Anterior cingulate cortex (tissue), 58 donors: Measurements from ENCODE around the gene VPS4B.

Experiments used
- DNase-seq, 58 donors: peaks; one replicate each; lab custom pipeline; 2025; lab: John Stamatoyannopoulos, UW

The VPS4B gene

DNA sequence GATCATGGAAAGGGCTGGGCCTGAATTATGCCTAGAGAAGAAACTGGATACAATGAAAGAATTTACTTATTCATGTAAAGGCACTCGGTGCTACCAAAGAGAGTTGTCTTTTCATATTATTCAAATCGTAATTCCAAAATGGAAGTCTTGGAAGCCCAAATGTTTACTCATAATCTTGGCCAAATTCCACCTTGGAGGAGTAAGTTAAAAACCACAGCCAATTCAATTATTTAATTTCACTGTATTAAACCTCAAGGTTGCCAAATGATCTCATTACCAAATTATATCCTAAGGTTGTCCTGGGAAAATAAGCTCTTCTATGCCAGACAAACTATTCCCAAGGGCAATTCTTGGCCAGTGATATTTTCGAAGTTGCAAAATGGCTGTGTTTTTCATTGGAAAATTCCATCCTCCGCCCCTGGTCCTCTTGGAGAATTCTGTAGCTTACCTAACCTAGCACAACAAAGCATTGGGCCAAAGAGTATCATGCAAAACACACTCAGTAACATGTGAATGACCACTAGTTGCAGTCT is 11.1 kb upstream of the VPS4B start:
- no peak for DNase-seq

DNA sequence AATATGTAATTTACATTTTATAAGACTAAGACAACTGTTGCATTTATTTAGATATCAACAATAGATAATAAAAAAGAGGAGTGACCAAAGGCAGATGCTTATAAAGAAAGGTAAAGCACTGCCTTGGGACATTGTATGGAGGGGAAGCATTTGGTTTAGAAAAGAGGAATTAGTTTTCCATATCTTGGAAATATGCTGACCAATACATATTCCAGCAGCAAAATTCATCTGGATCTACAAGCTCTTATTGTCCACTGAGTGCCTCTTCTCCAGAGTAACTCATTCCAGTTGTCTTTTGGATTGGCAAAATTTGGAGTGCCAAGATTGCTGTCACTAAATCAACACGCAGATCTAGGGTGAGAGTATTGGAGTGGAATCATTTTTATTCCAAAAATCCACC is 8.9 kb upstream of the VPS4B start:
- DNase-seq: no peak

GRCh38 chr18:63430526-63430925 is 8.2 kb upstream of the VPS4B start:
- DNase-seq: no peak

GRCh38 chr18:63427558-63427957 is 5.3 kb upstream of the VPS4B start:
- no peak for DNase-seq

GRCh38 chr18:63422864-63423304 is 608 bp upstream of the VPS4B start:
- DNase-seq: peak in 9 of 58 donors; percentile 50 to 86 (median 78)

DNA sequence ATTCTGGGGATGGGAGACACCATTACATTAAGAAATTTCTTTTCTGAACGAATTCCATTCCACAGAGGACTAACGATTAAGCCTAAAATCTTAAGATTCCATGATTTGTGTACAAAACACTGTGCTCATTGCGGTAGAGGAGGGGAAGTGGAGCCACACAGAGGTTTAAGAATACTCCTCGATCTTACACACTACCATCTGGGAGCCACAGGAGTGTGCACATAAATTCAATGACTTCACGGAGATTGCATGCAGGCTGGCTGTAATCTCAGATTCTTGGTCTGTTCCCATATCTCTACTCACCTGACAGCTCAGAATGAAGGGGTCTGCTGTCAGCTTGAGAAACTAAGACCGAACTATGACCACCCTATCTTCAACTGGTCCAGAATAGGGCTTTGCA is 762 bp downstream of the VPS4B start:
- DNase-seq: no peak

DNA sequence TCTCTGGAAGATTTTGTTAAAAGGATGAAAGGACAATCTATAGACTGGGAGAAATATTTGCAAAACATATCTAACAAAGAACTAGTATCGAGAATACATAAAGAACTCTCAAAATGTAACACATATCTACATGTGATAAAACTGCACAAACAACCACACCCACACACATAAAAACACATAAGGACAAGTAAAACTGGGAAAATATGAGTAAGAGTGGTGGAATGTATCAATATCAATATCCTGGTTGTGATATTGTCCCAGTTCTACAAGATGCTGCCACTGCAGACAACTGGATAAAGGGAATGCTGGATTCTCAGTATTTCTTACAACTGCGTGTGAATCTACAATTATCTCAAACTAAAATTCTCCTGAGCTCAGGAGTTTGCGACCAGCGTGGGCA is 9.3 kb downstream of the VPS4B start:
- DNase-seq: no peak

DNA sequence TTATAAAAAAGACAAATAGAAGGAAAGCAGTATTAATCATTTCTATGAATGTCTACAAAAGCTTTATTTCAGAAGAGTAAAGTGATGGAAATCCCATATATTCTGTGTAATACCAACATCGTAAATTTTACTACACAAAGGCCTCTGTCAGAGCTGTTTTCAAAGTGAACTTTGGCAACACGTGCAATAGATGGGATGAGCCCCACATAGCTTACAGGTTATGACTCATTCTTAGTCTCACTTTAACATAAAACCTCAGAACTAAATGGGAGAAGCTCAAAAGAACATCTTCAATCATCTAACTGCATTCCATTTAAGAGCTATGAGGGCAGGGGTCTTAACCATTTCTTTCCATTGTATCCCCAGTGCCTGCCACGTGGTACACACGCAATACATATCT is 11.5 kb downstream of the VPS4B start:
- DNase-seq: no peak

DNA sequence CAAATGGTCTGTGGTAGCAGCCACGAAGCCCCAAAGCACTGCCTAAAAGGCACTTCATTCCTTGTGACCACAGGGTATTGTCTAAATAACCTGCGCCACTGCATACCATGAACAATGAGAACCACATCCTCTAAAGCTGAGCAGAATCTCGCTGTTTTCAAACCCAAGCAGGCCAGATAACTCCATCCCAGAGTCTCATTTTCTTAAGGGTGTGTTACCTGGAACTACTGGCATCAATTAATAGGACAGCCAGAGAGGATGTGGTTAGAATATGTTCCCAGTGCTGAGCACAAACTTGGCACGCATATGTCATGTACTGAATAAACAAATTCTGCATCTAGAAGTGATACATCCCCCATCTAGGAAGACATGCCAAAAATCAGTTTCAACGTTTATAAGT is 13.0 kb downstream of the VPS4B start:
- DNase-seq: no peak

DNA sequence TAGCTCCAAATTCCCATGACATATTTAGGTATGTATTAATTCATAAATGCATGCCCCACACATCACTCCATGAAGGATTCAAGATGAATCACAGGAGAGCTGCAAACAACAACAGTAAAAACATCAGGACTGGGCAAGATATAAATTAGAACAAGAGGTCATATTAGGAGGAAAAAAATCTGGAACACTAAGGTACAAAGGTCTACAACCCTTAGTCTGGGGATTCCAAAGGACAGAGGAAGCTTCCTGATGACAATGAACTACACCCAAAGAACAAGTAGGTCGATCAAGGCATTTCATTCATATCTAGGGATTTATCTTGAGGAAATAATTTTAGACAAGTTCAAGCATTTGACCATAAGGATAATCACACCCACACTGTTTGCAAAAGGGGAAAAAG is 14.5 kb downstream of the VPS4B start:
- DNase-seq: no peak

- no peak for DNase-seq
Measured at GRCh38 chr18:63405986-63406385, 16.3 kb downstream of the VPS4B start.

DNA sequence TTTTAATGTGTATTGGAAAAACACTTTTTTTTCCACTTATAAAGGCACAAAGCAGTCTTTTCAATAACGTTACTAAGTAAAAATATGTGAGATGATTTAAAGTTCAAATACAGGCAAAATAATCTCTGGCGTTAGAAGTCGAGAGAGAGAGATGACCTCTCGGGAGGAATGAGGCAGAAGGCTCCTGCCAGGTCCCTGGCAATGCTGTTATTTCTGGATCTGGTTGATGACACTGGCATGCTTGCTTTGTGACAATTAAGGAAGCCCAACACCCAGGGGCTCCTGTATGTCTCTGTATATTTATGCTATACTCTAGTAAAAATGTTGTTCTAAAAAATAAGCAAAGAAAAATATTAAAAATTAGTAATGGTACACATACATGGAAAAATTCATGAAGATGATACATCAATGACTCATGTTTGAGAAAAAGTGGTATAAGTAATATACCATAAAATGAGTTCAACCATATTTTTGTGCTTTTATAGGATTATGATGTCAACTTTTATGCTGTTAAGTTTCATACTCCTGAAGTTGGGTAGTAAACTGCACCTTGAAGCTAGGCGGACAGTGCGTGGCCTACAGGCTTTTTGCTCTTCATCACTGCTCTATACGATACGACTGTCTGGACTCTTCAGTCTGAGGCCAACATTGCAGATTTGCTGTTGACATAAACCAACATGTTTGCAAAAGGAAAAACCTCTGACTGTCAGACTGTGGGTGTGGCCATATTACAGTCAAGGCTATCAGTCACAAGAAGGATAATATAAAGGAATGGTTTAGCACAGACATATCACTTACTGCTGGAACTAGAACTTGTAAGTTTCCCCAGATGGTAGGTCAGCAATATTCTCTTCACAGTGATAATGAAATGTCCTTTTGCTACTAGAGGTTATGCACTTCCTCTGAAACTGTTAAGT is 19.8 kb downstream of the VPS4B start:
- DNase-seq: no peak

DNA sequence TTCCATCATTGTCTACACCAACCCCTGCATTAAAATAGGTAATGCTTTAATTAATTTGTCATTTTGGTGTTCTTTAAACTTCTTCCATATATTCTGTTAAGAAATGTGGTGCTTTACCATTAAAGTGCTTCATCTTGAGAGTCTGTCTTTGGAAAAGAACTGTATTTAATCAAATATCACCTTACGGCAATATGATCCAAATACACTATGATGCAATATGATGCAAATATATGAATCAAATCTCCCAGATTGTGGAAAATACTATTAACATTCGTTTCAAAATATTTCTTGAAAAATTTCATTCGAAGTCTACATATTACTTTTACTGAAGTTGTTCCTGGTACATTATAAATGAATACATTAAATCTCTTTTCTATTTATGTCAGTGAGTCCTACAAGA is 23.0 kb downstream of the VPS4B start:
- no peak for DNase-seq

- no peak for DNase-seq
Measured at GRCh38 chr18:63397349-63397748, 24.9 kb downstream of the VPS4B start.

GRCh38 chr18:63395503-63395902 is 26.8 kb downstream of the VPS4B start:
- no peak for DNase-seq

- no peak for DNase-seq
Measured at GRCh38 chr18:63394954-63395353, 27.3 kb downstream of the VPS4B start.

DNA sequence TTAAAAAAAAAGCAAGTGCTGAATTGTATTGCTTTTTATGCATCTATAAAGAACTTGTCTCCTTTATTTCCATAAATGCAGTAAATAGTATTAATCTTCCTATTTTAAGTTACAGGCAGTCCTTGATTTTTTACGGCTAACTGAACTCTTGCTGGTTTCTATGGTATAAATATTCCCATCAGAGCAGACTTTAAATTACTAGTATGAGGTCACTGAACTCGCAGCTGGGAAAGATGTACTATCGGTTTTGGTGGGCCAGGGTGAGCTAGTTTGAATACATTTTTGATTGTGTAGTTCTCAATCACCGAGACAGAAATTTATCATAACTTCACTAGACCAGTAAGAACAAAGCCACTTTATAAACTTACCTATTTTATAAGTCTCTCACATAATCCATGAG is 34.4 kb downstream of the VPS4B start:
- DNase-seq: no peak

DNA sequence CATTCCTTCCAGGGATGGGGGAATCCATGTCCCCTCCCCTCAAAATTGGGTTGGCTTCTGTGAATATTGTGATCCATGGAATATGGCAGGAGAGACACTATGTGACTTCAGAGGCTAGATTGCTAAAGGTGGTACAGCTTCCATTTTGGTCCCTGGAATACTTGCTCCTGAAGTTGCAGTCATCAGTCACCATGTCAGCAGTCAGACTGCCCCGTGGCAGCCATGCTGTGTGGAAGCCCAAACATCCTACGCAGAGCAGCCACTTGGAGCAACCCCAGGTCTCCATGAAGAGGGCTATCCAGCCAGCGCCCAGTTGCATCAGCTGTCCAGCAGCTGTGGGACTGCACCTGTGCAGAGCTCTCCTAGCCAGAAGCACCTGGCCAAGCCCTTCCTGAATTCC is 39.4 kb downstream of the VPS4B start:
- no peak for DNase-seq

- no peak for DNase-seq
Measured at GRCh38 chr18:63379639-63379962, 42.7 kb downstream of the VPS4B start.

- no peak for DNase-seq
Measured at GRCh38 chr18:63378919-63379638, 43.2 kb downstream of the VPS4B start.

GRCh38 chr18:63377275-63377980 is 44.8 kb downstream of the VPS4B start:
- DNase-seq: no peak
